ENCODE results near the gene MYO1D. TPM values are rescaled to one million over a fixed set of nuclear protein-coding genes. Genes with fewer than 3 reads are reported as not detected.

MYO1D gene
- total RNA-seq, 4 donors from 2014 or later, result 46.3 to 139 (median 80.0) TPM

DNA sequence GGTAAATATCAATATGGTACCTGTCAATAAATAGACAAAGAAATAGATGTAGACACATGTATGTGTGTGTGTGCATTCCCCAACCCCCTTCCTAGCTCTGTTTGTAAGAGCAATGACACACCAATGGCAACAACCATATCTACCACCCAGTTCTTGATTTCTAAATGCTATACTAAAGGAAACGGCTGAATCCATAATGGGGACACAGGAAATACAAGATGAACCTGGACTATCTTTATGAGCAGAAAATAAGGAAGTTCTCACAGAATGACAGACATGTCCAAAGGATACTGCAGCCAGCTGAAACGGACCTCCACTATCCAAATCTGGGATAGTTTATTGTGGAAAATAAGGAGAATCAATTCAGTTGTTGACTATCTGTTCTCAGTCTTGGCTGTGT lies 75.3 kb downstream of the MYO1D start:
- TF ChIP-seq CTCF (IDR thresholded peaks at IDR 0.05; ENCODE audit: low read depth), result no peak

- TF ChIP-seq CTCF (IDR thresholded peaks at IDR 0.05; ENCODE audit: low read depth), result no peak
Measured at GRCh38 chr17:32801193-32801592, 75.7 kb downstream of the MYO1D start.

DNA sequence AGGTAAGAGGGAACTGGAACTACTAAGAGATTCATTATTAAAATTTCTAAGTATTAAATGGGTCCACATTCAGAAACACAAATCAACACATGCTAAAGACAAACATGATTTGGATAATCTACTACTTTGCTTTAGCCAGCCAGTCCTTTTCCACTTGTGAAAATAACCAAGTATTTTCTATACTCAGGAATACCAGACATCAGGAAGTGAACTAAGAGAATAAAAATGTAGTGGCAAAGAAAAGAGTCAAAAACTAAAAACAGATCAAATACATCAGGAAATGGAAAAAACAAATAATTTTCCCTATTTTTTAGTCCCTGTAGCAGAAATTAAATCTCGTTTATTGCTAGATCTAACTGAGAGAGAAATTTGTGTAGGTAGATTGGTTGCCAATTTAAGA lies 78.0 kb downstream of the MYO1D start:
- TF ChIP-seq CTCF (IDR thresholded peaks at IDR 0.05; ENCODE audit: low read depth), result no peak

- no peak for TF ChIP-seq CTCF (IDR thresholded peaks at IDR 0.05; ENCODE audit: low read depth)
Measured at GRCh38 chr17:32795339-32795979, 81.5 kb downstream of the MYO1D start.

DNA sequence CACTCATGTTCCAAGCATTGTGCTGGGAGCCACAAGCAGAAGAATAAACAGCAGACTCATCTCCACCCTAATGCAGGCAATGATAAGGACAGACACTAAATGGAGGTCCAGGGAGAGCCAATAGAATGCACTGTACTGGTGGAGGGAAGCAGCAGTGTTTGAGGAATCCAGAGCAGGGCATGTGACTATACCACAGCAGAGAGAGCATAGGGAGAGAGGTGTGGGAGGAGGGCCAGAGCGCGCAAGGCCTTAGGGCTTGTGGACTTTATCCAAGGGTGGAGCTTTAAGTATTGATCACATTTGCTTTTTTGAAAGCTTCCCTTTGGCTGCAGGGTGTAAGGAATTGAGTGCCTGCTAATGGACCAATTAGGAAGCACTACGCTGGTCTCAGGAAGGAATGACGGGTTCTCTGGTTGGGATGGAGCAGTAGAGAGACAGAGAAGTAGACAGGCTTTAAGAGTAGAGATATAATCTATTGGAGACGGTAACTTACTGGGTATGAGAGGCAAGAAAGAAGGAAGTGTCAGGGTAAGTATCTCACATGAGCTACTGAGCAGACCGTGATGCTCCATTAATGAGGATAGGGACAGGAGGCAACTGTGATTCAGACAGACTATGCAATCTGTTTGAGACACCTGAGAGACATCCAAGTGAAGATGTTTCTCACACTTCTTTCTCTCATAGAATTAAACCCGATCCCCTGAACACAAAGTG lies 82.2 kb downstream of the MYO1D start:
- no peak for TF ChIP-seq CTCF (IDR thresholded peaks at IDR 0.05; ENCODE audit: low read depth)

GRCh38 chr17:32793841-32794240 lies 83.1 kb downstream of the MYO1D start:
- TF ChIP-seq CTCF (IDR thresholded peaks at IDR 0.05; ENCODE audit: low read depth), result no peak

DNA sequence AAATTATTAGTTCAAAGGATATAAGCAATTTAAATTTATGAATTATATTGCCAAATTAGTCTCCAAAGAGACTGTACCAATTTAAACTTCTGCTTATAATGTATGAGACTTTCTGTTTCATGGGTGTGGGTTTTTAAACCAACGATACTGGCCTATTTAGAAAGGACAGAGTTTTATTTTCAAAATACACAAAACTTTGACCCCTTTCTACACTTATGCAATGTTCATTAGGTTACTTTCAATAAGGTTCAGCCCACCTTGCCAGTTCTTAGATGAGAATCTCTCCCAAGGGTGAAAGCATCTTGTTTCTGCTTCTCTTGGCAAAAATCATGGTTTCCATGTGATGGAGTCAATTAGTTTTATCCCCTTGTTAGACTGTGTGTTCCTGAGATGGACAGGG lies 84.7 kb downstream of the MYO1D start:
- no peak for TF ChIP-seq CTCF (IDR thresholded peaks at IDR 0.05; ENCODE audit: low read depth)
